Peyer's patch (tissue), 4 donors: ENCODE data around the gene BCL2L14. TPM values are rescaled to one million over a fixed set of nuclear protein-coding genes. Genes with fewer than 3 reads are reported as not detected.

Source experiments
- DNase-seq, 3 donors: peaks; one replicate each; pipeline ENCODE4 v3.0.0-alpha.2; 2017 to 2019
- H3K27ac ChIP-seq, 4 donors: fragments of 200-600 bp; sonication (generic); one replicate each; pipeline ENCODE4 v1.5.1; 2016 to 2019
- H3K27me3 ChIP-seq, 2 donors: fragments of 200-600 bp; sonication (generic); one replicate each; pipeline ENCODE4 v1.5.1; 2019
- H3K36me3 ChIP-seq, 3 donors: fragments of 200-600 bp; sonication (generic); one replicate each; pipeline ENCODE4 v1.5.1; 2016 to 2019
- H3K4me1 ChIP-seq, 4 donors: fragments of 200-600 bp; sonication (generic); one replicate each; pipeline ENCODE4 v1.5.1; 2016 to 2019
- H3K4me3 ChIP-seq, 4 donors: fragments of 200-600 bp; sonication (generic); 1 replicate in 3 of 4; 2 replicates in 1 of 4; pipeline ENCODE4 v1.5.1; 2016 to 2019; ENCODE audit warnings: mild to moderate bottlenecking in 1 of 4
- H3K9me3 ChIP-seq, 4 donors: fragments of 200-600 bp; sonication (generic); one replicate each; pipeline ENCODE4 v1.5.1; 2016 to 2019; ENCODE audit warnings: mild to moderate bottlenecking in 1 of 4
- POLR2A ChIP-seq, 2 donors: fragments of 450-650 bp; IDR thresholded peaks; one replicate each; pipeline ENCODE4 v1.5.1; 2017; ENCODE audit warnings: antibody characterized with exemption in 2 of 2, mild to moderate bottlenecking in 2 of 2, moderate library complexity in 2 of 2
- total RNA-seq, 4 donors: library from RNA; depleted of rRNA; stranded (reverse); fragments of >200 nt; gene quantifications; one replicate each; pipeline ENCODE4 v1.1.0, GENCODE V29; 2016
- TF ChIP-seq, protein P1 (sequence below), 6 experiments: fragments of 450-650 bp in 4 of 6; fragments of 200-600 bp in 2 of 6; sonication (generic) in 1 of 6; IDR thresholded peaks; one replicate each; pipeline ENCODE4 v1.5.1; 2017 to 2019; ENCODE audit warnings: antibody characterized with exemption in 6 of 6, mild to moderate bottlenecking in 3 of 6, moderate library complexity in 1 of 6

The BCL2L14 gene
- total RNA-seq, 4 donors from 2014 or later, result 69.3 to 101 (median 87.7) TPM

GRCh38 chr12:12034344-12034743 lies 36.4 kb upstream of the BCL2L14 start:
- H3K36me3 ChIP-seq, result no peaks in the 10 kb centered on the region
- TF ChIP-seq POLR2A (IDR thresholded peaks at IDR 0.05), result no peak
- TF ChIP-seq, protein P1, sequence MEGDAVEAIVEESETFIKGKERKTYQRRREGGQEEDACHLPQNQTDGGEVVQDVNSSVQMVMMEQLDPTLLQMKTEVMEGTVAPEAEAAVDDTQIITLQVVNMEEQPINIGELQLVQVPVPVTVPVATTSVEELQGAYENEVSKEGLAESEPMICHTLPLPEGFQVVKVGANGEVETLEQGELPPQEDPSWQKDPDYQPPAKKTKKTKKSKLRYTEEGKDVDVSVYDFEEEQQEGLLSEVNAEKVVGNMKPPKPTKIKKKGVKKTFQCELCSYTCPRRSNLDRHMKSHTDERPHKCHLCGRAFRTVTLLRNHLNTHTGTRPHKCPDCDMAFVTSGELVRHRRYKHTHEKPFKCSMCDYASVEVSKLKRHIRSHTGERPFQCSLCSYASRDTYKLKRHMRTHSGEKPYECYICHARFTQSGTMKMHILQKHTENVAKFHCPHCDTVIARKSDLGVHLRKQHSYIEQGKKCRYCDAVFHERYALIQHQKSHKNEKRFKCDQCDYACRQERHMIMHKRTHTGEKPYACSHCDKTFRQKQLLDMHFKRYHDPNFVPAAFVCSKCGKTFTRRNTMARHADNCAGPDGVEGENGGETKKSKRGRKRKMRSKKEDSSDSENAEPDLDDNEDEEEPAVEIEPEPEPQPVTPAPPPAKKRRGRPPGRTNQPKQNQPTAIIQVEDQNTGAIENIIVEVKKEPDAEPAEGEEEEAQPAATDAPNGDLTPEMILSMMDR (IDR thresholded peaks at IDR 0.05), result no peak
- DNase-seq, result no peak
- H3K27ac ChIP-seq, result no peak overlapping the region
- peaks cover 0 to 14% (median 0%) of the 10 kb centered on the region in 4 donors for H3K4me1 ChIP-seq
- no peaks in the 10 kb centered on the region for H3K9me3 ChIP-seq
- H3K27me3 ChIP-seq, result no peaks in the 10 kb centered on the region
- no peak overlapping the region for H3K4me3 ChIP-seq

GRCh38 chr12:12035229-12035628 lies 35.5 kb upstream of the BCL2L14 start:
- H3K9me3 ChIP-seq, result no peaks in the 10 kb centered on the region
- H3K36me3 ChIP-seq, result no peaks in the 10 kb centered on the region
- TF ChIP-seq POLR2A (IDR thresholded peaks at IDR 0.05), result no peak
- TF ChIP-seq, protein P1 (IDR thresholded peaks at IDR 0.05), result no peak
- H3K4me3 ChIP-seq, result no peak overlapping the region
- peaks cover 0 to 14% (median 0%) of the 10 kb centered on the region in 4 donors for H3K4me1 ChIP-seq
- DNase-seq, result no peak
- H3K27ac ChIP-seq, result no peak overlapping the region
- no peaks in the 10 kb centered on the region for H3K27me3 ChIP-seq

DNA sequence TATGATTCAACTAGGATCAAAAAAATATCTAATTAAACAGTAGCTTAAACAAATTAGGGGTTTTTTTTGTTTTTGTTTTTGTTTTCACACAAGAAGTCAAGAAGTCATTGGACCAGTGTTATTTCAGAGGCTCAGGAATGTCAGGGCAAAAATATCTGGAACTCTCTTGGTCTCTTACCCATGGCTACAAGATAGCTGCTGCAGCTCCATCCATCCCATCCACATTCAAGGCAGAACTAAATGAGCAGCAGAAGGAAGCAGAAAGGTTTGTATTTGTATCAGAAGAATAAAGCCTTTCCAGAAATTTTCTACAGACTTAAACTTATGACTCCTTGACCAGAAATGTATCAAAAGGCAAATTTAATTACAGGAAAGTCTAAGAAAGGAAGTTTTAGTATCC lies 33.8 kb upstream of the BCL2L14 start:
- H3K9me3 ChIP-seq, result no peaks in the 10 kb centered on the region
- H3K27ac ChIP-seq, result no peak overlapping the region
- DNase-seq, result no peak
- no peak overlapping the region for H3K4me3 ChIP-seq
- TF ChIP-seq, protein P1 (IDR thresholded peaks at IDR 0.05), result no peak
- no peak for TF ChIP-seq POLR2A (IDR thresholded peaks at IDR 0.05)
- no peaks in the 10 kb centered on the region for H3K27me3 ChIP-seq
- no peaks in the 10 kb centered on the region for H3K36me3 ChIP-seq
- H3K4me1 ChIP-seq, result peaks cover 0 to 14% (median 0%) of the 10 kb centered on the region in 4 donors

GRCh38 chr12:12039897-12040296 lies 30.8 kb upstream of the BCL2L14 start:
- Histone ChIP-seq H3K36me3 (no peaks in the 10 kb centered on the region), H3K27ac (peak overlapping the region in 3 of 4 donors; percentile 3 to 61 (median 30)), H3K4me1 (peaks cover 0 to 6% (median 0%) of the 10 kb centered on the region in 4 donors), H3K9me3 (no peaks in the 10 kb centered on the region), H3K4me3 (no peak overlapping the region), H3K27me3 (no peaks in the 10 kb centered on the region)
- peak in 2 of 3 donors; percentile 62 to 84 for DNase-seq
- TF ChIP-seq, protein P1 (IDR thresholded peaks at IDR 0.05), result peak in 3 of 6 experiments; percentile 15 to 38 (median 31)
- no peak for TF ChIP-seq POLR2A (IDR thresholded peaks at IDR 0.05)

DNA sequence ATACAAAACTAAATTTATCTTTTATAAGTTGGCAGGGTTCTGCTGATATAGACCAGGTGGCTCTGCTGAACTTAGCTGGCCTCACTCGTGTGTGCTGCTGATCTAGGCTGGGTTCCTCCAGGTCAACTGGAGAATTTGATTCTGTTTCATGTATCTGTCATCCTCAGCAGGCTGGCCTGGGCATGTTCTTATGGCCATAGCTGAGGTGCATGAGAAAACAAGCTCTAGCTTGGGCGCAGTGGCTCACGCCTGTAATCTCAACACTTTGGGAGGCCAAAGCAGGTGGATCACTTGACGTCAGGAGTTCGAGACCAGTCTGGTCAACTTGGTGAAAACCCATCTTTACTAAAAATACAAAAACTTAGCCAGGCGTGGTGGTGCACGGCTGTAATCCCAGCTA lies 24.3 kb upstream of the BCL2L14 start:
- no peak overlapping the region for H3K4me3 ChIP-seq
- H3K27ac ChIP-seq, result no peak overlapping the region
- no peaks in the 10 kb centered on the region for H3K27me3 ChIP-seq
- no peaks in the 10 kb centered on the region for H3K9me3 ChIP-seq
- no peaks in the 10 kb centered on the region for H3K36me3 ChIP-seq
- no peak for DNase-seq
- H3K4me1 ChIP-seq, result peaks cover 0 to 6% (median 0%) of the 10 kb centered on the region in 4 donors
- TF ChIP-seq, protein P1 (IDR thresholded peaks at IDR 0.05), result no peak
- no peak for TF ChIP-seq POLR2A (IDR thresholded peaks at IDR 0.05)

- TF ChIP-seq POLR2A (IDR thresholded peaks at IDR 0.05), result no peak
- TF ChIP-seq, protein P1 (IDR thresholded peaks at IDR 0.05), result no peak
- Histone ChIP-seq H3K4me1 (no peaks in the 10 kb centered on the region), H3K27ac (no peak overlapping the region), H3K27me3 (no peaks in the 10 kb centered on the region), H3K4me3 (no peak overlapping the region), H3K36me3 (no peaks in the 10 kb centered on the region), H3K9me3 (no peaks in the 10 kb centered on the region)
- DNase-seq, result no peak
These were observed 23.1 kb upstream of the BCL2L14 start for GRCh38 chr12:12047682-12048081.
